Activated naive CD8-positive, alpha-beta T cell (primary cell): Measurements from ENCODE around the gene NDUFB10.

Experiments used
- H3K27ac Mint-ChIP-seq: one replicate; pipeline ENCODE4 v1.8.0; 2021; ENCODE audit warnings: mixed read lengths
- H3K27me3 Mint-ChIP-seq: one replicate; pipeline ENCODE4 v1.8.0; 2021; ENCODE audit warnings: mixed read lengths
- H3K36me3 Mint-ChIP-seq: one replicate; pipeline ENCODE4 v1.8.0; 2021; ENCODE audit warnings: mixed read lengths
- H3K4me1 Mint-ChIP-seq: one replicate; pipeline ENCODE4 v1.8.0; 2021; ENCODE audit warnings: low read depth, mixed read lengths
- H3K4me3 Mint-ChIP-seq: one replicate; pipeline ENCODE4 v1.8.0; 2021; ENCODE audit warnings: mild to moderate bottlenecking, mixed read lengths
- H3K9me3 Mint-ChIP-seq: one replicate; pipeline ENCODE4 v1.8.0; 2021; ENCODE audit warnings: low read depth, mixed read lengths

Gene NDUFB10

GRCh38 chr16:1959269-1960039 is at the start of gene NDUFB10:
NDUFB10 (plus strand) TSS chr16:1959538; CDS start chr16:1959625, 87 bp downstream.
- H3K27ac Mint-ChIP-seq, result peak within 1 kb of the TSS; percentile 91
- peak within 1 kb of the TSS; percentile 94 for H3K4me3 Mint-ChIP-seq
- no peaks in the 10 kb centered on the region for H3K9me3 Mint-ChIP-seq
- no peaks in the 10 kb centered on the region for H3K27me3 Mint-ChIP-seq
- peaks cover 6% of the 10 kb centered on the region for H3K36me3 Mint-ChIP-seq
- peaks cover 28% of the 10 kb centered on the region for H3K4me1 Mint-ChIP-seq

- H3K4me1 Mint-ChIP-seq, result no peaks in the 10 kb centered on the region
- H3K36me3 Mint-ChIP-seq, result no peaks in the 10 kb centered on the region
- H3K27me3 Mint-ChIP-seq, result peaks cover 2% of the 10 kb centered on the region
- H3K9me3 Mint-ChIP-seq, result no peaks in the 10 kb centered on the region
- no peak overlapping the region for H3K27ac Mint-ChIP-seq
- H3K4me3 Mint-ChIP-seq, result no peak overlapping the region
Measured at GRCh38 chr16:1909561-1910231, 49.6 kb upstream of the NDUFB10 start.

- no peaks in the 10 kb centered on the region for H3K4me1 Mint-ChIP-seq
- H3K9me3 Mint-ChIP-seq, result no peaks in the 10 kb centered on the region
- H3K4me3 Mint-ChIP-seq, result no peak overlapping the region
- no peaks in the 10 kb centered on the region for H3K36me3 Mint-ChIP-seq
- peaks cover 4% of the 10 kb centered on the region for H3K27me3 Mint-ChIP-seq
- no peak overlapping the region for H3K27ac Mint-ChIP-seq
Measured at GRCh38 chr16:1911467-1912214, 47.7 kb upstream of the NDUFB10 start.

- Mint-ChIP-seq H3K4me1 (peaks cover 2% of the 10 kb centered on the region), H3K9me3 (no peaks in the 10 kb centered on the region), H3K4me3 (no peak overlapping the region), H3K27me3 (peaks cover 7% of the 10 kb centered on the region), H3K27ac (no peak overlapping the region), H3K36me3 (no peaks in the 10 kb centered on the region)
Measured at GRCh38 chr16:1912215-1912543, 47.2 kb upstream of the NDUFB10 start.

DNA sequence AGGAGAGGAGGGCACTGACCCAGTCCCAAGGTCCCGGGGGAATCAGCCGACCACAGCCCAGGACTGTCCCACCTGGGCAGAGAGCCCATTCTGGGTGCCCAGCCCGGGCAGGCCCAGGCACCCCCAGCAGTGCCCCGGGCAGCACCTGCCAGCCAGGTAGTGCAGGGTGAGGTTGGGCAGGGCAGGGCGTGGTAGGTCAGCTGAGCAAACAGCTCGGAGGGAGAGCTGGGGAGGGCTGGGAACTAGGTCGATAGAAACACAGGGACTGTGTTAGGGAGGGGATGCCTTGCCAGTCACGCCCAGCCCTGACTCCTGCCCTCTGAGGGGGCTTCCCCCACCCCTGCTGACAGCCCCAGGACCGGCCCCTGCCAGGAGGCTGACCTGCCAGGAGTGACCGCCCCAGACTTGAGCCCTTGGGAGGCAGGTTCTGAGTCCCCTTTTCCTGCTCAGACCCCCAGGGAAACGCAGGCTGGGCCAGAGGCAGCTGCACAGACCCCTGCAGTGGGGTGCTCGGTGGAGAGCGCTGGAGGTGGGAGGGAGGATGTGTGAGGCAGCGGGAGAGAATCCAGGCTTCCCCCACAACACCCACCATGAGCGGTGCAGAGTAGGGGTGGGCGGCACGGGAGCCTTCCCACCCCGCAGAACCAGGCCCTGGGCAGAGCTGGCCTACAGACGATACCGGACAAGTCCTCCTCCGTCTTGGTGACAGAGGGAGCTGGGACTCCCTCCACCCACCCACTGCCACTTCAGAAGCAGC is 45.8 kb upstream of the NDUFB10 start:
- Mint-ChIP-seq H3K9me3 (no peaks in the 10 kb centered on the region), H3K4me1 (peaks cover 2% of the 10 kb centered on the region), H3K36me3 (no peaks in the 10 kb centered on the region), H3K27ac (no peak overlapping the region), H3K27me3 (peaks cover 7% of the 10 kb centered on the region), H3K4me3 (no peak overlapping the region)

DNA sequence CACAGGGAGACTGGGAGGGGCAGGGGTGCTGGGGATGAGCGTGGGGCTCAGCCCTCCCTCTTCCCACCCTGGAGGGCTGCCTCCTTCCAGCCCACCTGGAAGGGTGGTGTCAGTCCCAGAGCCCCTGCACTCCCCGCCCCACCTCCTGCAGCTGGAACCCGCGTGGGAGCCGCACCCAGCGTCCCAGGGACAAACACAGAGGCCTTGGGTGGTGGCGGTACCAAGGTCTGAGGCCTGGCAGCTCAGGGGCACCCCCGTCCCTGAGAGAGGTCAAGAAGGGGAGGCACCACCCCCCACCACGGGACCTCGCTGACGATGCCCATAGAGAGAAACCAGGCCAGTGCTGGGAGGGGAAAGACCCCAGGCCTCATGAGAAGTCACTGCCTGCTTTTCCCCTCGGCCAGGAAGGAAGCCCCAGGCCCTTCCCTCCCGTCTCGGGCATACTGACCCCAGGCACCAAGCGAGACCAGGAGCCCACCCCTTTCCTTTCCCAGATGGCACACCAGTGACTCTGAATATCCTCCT is 45.2 kb upstream of the NDUFB10 start:
- Mint-ChIP-seq H3K4me3 (no peak overlapping the region), H3K9me3 (no peaks in the 10 kb centered on the region), H3K27me3 (peaks cover 5% of the 10 kb centered on the region), H3K4me1 (peaks cover 2% of the 10 kb centered on the region), H3K36me3 (no peaks in the 10 kb centered on the region), H3K27ac (no peak overlapping the region)

DNA sequence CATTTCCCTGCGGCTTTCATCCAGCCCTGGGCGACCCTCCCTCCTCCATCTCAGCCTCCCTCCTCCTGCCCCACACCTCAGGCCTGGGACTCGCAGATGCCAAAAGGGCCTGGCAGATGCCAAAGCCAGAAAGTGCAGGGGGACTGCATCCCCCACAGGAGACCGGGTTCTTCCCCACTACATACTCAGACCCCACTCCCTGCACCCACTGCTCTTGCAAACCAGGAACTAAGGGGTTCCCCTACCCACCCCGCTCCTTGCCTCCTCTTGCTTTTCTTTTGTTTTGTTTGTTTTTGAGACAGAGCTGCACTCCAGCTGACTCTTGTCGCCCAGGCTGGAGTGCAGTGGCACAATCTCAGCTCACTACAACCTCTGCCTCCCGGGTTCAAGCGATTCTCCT is 44.4 kb upstream of the NDUFB10 start:
- peaks cover 2% of the 10 kb centered on the region for H3K4me1 Mint-ChIP-seq
- peaks cover 5% of the 10 kb centered on the region for H3K27me3 Mint-ChIP-seq
- no peaks in the 10 kb centered on the region for H3K9me3 Mint-ChIP-seq
- no peaks in the 10 kb centered on the region for H3K36me3 Mint-ChIP-seq
- no peak overlapping the region for H3K4me3 Mint-ChIP-seq
- no peak overlapping the region for H3K27ac Mint-ChIP-seq

DNA sequence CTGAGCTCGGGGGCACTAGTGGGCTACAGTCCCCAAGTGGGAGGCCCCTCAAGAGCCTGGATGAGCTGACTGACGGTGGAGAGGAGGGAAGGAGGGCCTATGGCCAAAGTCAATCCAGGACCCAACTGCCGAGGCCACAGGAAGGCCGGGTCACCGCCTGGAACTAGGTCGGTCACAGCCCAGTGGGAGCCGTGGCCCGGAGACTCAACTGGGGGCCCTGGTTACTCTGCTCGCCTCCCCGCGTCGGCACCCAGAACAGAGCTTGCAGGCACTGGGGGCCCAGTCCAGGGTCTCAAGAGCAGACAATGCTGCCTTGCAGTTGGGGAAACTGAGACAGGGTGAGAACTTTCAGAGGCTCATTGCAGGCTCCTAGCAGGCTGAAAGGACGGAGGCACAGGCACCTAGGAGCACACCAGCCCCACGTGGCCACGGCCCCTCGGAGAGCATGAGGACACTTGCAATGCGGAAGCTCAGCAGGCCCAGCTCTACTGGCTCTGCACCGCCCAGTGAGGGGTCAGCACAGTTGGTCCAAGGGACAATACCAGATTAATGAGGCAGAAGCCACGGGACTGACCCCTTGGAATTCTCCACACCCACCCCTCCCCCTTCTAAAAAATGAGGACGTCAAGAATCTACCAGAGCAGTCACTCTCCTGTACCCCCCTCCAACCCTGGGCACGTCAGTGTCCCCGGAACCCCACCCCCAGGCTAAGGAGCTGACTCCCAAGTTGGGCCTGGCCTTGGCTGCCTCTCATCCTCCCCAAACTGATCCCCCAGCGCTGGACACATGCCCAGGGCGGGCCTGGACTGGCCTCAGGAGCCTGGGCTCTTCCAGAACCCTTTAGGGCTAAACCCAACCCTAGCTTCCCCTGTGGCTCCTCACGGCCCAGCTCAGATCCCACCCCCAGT is 43.4 kb upstream of the NDUFB10 start:
- H3K4me3 Mint-ChIP-seq, result no peak overlapping the region

GRCh38 chr16:1916640-1916990 is 42.7 kb upstream of the NDUFB10 start:
- no peak overlapping the region for H3K4me3 Mint-ChIP-seq
- H3K27ac Mint-ChIP-seq, result no peak overlapping the region
- peaks cover 5% of the 10 kb centered on the region for H3K4me1 Mint-ChIP-seq
- no peaks in the 10 kb centered on the region for H3K9me3 Mint-ChIP-seq
- H3K27me3 Mint-ChIP-seq, result peaks cover 16% of the 10 kb centered on the region
- H3K36me3 Mint-ChIP-seq, result no peaks in the 10 kb centered on the region

More for the DNA sequence above, 43.4 kb upstream of the NDUFB10 start:
- H3K36me3 Mint-ChIP-seq, result no peaks in the 10 kb centered on the region
- no peaks in the 10 kb centered on the region for H3K9me3 Mint-ChIP-seq
- no peak overlapping the region for H3K27ac Mint-ChIP-seq
- peaks cover 5% of the 10 kb centered on the region for H3K4me1 Mint-ChIP-seq
- H3K27me3 Mint-ChIP-seq, result peaks cover 10% of the 10 kb centered on the region

GRCh38 chr16:1917056-1917664 is 42.2 kb upstream of the NDUFB10 start:
- H3K36me3 Mint-ChIP-seq, result no peaks in the 10 kb centered on the region

GRCh38 chr16:1917665-1918350 is 41.5 kb upstream of the NDUFB10 start:
- peaks cover 5% of the 10 kb centered on the region for H3K4me1 Mint-ChIP-seq
- peaks cover 22% of the 10 kb centered on the region for H3K27me3 Mint-ChIP-seq
- no peak overlapping the region for H3K27ac Mint-ChIP-seq

More at GRCh38 chr16:1917056-1917664, 42.2 kb upstream of the NDUFB10 start:
- Mint-ChIP-seq H3K27me3 (peaks cover 17% of the 10 kb centered on the region), H3K9me3 (no peaks in the 10 kb centered on the region), H3K4me1 (peaks cover 5% of the 10 kb centered on the region), H3K27ac (no peak overlapping the region), H3K4me3 (no peak overlapping the region)

GRCh38 chr16:1918351-1919326 is 40.7 kb upstream of the NDUFB10 start, which contains the start of gene HS3ST6:
HS3ST6 (minus strand) TSS chr16:1918415; CDS start chr16:1918323, 92 bp downstream.
- no peaks in the 10 kb centered on the region for H3K9me3 Mint-ChIP-seq
- H3K27me3 Mint-ChIP-seq, result peaks cover 24% of the 10 kb centered on the region
- no peak within 1 kb of the TSS for H3K27ac Mint-ChIP-seq
- no peak within 1 kb of the TSS for H3K4me3 Mint-ChIP-seq
- no peaks in the 10 kb centered on the region for H3K36me3 Mint-ChIP-seq
- H3K4me1 Mint-ChIP-seq, result peaks cover 5% of the 10 kb centered on the region

More at GRCh38 chr16:1917665-1918350, 41.5 kb upstream of the NDUFB10 start:
- Mint-ChIP-seq H3K4me3 (no peak overlapping the region), H3K36me3 (no peaks in the 10 kb centered on the region), H3K9me3 (no peaks in the 10 kb centered on the region)
